Glutamatergic neuron (in vitro differentiated cells): Measurements from ENCODE around the gene CDH23. TPM values are rescaled to one million over a fixed set of nuclear protein-coding genes. Genes with fewer than 3 reads are reported as not detected.

Experiments used
- DNase-seq: peaks from one replicate; pipeline ENCODE4 v3.0.0; 2022
- H3K27ac Mint-ChIP-seq: one replicate; pipeline ENCODE4 v1.8.0; 2020; ENCODE audit warnings: mild to moderate bottlenecking, mixed read lengths, inconsistent platforms; ENCODE audit not compliant: unreplicated experiment
- H3K27me3 Mint-ChIP-seq: one replicate; pipeline ENCODE4 v1.8.0; 2020; ENCODE audit warnings: mild to moderate bottlenecking, moderate library complexity, mixed read lengths, inconsistent platforms; ENCODE audit not compliant: unreplicated experiment
- H3K36me3 Mint-ChIP-seq: one replicate; pipeline ENCODE4 v1.8.0; 2020; ENCODE audit warnings: mild to moderate bottlenecking, mixed read lengths, inconsistent platforms; ENCODE audit not compliant: unreplicated experiment
- H3K4me1 Mint-ChIP-seq: one replicate; pipeline ENCODE4 v1.8.0; 2020; ENCODE audit warnings: mild to moderate bottlenecking, low read depth, mixed read lengths, inconsistent platforms; ENCODE audit not compliant: unreplicated experiment
- H3K4me3 Mint-ChIP-seq: one replicate; pipeline ENCODE4 v1.8.0; 2020; ENCODE audit warnings: mild to moderate bottlenecking, mixed read lengths, inconsistent platforms; ENCODE audit not compliant: unreplicated experiment
- H3K9me3 Mint-ChIP-seq: one replicate; pipeline ENCODE4 v1.8.0; 2020; ENCODE audit warnings: mild to moderate bottlenecking, moderate library complexity, mixed read lengths, inconsistent platforms; ENCODE audit not compliant: unreplicated experiment
- CTCF ChIP-seq: fragments of 200-600 bp; sonication (generic); IDR thresholded peaks from one replicate; pipeline ENCODE4 v1.5.0; 2021; ENCODE audit not compliant: partially characterized antibody, unreplicated experiment
- total RNA-seq: library from RNA; stranded (reverse); fragmentation: NEBNext Ultra II Directional; extraction: Animal tissue kit (Norgen Biotek cat#: 25700); gene quantifications from one replicate; pipeline ENCODE4 v1.2.1, GENCODE V29; 2021; ENCODE audit not compliant: unreplicated experiment

CDH23 gene
- total RNA-seq, 1 donor from 2014 or later = 2.0 TPM

DNA sequence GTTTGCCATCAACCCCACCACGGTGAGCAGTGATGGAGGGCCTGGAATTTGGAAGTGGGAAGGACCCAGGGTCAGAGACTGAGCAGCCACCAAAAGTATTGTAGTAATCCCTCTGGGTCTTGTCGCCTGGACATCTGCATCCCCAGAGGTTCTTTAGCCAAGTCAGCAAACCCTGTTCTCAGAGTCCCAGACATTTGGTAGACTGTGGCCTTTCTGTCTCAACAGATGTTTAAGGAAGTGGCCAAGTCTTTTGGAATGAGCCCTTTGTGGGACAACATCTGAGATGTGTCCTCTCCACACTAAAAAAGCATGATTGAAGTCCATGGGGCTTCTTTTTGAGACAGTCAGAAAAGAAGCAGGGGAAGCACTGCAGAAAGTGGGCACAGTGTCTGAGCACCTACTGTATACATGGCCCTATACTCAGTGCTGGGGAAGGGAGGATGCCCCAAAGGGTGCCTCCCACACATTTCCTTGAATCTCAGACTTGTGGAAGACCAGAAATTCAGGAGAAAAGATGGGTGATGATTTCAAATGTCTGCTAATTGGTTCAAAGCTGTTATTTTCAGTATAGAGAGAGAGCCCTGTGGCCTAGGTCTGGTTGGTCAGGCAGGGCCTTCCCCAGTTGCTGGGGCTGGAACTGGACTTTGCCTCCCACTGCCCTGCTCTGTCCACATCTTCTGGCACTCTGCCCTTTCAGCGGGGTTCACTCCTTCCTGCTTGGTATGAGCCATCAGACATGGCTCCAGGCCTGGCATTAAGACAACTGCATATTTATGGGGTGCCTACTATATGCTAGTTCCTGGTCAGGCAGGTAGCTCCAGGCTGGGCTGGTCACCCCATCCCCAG, 403.1 kb downstream of the CDH23 start:
- Mint-ChIP-seq H3K27me3 (peaks cover 7% of the 10 kb centered on the region), H3K36me3 (peaks cover 9% of the 10 kb centered on the region), H3K4me3 (no peak overlapping the region), H3K9me3 (peaks cover 3% of the 10 kb centered on the region), H3K27ac (no peak overlapping the region), H3K4me1 (peaks cover 7% of the 10 kb centered on the region)
- DNase-seq = no peak
- TF ChIP-seq CTCF = no peak

GRCh38 chr10:71801361-71801760, 404.6 kb downstream of the CDH23 start:
- TF ChIP-seq CTCF = no peak
- no peak for DNase-seq
- no peak overlapping the region for H3K27ac Mint-ChIP-seq
- H3K4me3 Mint-ChIP-seq = no peak overlapping the region
- H3K9me3 Mint-ChIP-seq = peaks cover 3% of the 10 kb centered on the region
- peaks cover 7% of the 10 kb centered on the region for H3K4me1 Mint-ChIP-seq
- peaks cover 3% of the 10 kb centered on the region for H3K36me3 Mint-ChIP-seq
- H3K27me3 Mint-ChIP-seq = peaks cover 2% of the 10 kb centered on the region

DNA sequence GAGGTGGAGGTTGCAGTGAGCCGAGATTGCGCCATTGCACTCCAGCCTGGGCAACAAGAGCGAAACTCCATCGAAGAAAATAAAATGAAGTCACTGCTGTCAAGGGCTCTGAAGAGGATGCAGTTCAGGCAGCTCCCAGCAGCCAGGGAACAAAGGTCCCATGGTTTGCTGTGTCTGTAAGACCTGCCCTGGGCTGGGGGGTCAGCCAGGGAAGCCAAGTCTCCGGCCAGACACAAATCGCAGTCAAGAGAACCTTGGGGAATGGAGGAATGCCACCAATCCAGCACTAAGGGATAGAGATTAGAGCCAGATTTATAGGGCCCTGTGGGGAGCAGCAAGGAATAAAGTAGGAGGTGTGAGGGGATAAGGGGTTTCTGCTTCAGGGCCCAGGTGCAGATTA, 405.5 kb downstream of the CDH23 start:
- TF ChIP-seq CTCF = no peak
- no peaks in the 10 kb centered on the region for H3K36me3 Mint-ChIP-seq

GRCh38 chr10:71802715-71803488, 406.2 kb downstream of the CDH23 start:
- no peak for DNase-seq
- no peak overlapping the region for H3K4me3 Mint-ChIP-seq
- H3K27me3 Mint-ChIP-seq = peaks cover 4% of the 10 kb centered on the region
- peaks cover under 1% of the 10 kb centered on the region for H3K36me3 Mint-ChIP-seq
- H3K4me1 Mint-ChIP-seq = peaks cover 7% of the 10 kb centered on the region
- no peak for TF ChIP-seq CTCF
- no peaks in the 10 kb centered on the region for H3K9me3 Mint-ChIP-seq
- H3K27ac Mint-ChIP-seq = no peak overlapping the region

More for the DNA sequence above, 405.5 kb downstream of the CDH23 start:
- peaks cover 2% of the 10 kb centered on the region for H3K27me3 Mint-ChIP-seq
- H3K4me1 Mint-ChIP-seq = peaks cover 7% of the 10 kb centered on the region
- DNase-seq = no peak
- no peak overlapping the region for H3K4me3 Mint-ChIP-seq
- H3K9me3 Mint-ChIP-seq = peaks cover under 1% of the 10 kb centered on the region
- no peak overlapping the region for H3K27ac Mint-ChIP-seq

DNA sequence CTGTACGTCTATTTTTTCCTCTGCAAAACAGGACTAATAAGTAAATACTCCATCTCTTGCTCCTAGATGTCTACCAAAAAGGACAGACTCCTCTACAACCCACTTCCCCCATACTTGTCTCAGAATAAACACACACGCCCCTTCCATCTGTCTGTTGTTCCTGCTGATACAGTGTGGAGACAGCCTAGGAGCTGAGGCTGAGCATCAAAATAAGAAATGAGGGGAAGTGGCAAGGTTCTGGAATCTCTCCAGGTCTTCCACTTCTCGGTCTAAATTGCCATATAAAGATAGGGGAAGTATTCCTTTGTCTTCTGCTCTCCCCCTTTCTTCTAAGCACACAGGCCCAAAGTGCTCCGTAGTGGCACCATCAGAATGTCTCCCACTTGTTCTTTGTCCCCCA, 407.4 kb downstream of the CDH23 start:
- DNase-seq = no peak
- H3K4me1 Mint-ChIP-seq = peaks cover 12% of the 10 kb centered on the region
- no peak overlapping the region for H3K27ac Mint-ChIP-seq
- no peak overlapping the region for H3K4me3 Mint-ChIP-seq
- peaks cover 3% of the 10 kb centered on the region for H3K9me3 Mint-ChIP-seq
- TF ChIP-seq CTCF = no peak
- peaks cover 8% of the 10 kb centered on the region for H3K27me3 Mint-ChIP-seq
- H3K36me3 Mint-ChIP-seq = peaks cover 4% of the 10 kb centered on the region
